HuH-7 (cell line): Measurements from ENCODE around the gene KRIT1.
A peak's percentile ranks its signal among the peaks of the same experiment; 100 is the strongest.
"Not testable (repeated sequence)": the region's sequence is repeated elsewhere in the genome, so short reads cannot be mapped to it uniquely, and the experiment has no call there.

ENCODE experiments used
- DNase-seq: peaks from one replicate; pipeline ENCODE4 v3.0.0; 2011; ENCODE audit warnings: low spot score

Gene KRIT1

DNA sequence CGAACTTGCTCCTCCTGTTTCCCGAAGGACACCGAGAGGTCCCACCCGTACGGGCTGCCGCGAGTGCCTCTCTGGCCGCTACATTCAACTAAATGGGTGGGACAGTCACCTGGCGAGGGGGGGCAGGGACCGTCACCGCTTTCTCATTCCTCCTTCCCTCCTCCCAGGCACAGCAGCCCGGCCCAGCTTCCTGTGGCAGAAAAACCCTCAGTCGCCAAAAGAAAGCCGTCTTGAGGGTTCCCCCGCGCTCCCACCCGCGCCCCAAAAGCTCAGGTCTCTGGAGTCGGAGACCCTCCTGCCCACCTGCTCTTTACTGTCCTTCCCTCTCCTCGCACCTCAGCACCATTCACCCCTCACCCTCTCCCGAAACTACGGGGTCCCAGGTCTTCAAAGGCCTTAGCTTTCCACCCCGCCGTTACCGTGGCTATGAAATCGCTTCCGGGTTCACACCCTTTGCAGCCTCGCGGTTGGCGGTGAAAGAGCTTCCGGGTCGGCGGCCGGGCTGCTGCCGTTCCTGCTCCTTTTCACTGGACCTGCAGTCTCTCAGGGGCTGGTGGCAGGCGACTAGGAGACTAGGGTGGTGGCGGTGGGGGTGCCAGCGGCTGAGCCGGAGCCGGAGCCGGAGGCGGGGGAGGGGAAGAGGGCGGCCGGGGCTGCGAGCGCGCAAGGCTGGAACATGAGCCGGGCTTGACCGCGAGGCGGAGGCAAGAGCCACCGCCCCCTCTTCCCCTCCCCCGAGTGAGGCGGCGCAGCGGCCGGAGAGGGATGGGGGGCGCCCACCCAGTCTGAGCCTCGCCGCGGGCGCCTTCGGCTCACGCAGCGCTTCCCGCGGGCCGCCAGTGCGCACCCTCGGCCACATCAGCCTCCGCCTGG is at the start of gene KRIT1, which contains the start of gene ANKIB1:
Gene KRIT1 (minus strand): TSS at position 428 of the 873 bp plus-strand sequence. CDS start 3,779 bp downstream, outside the sequence.
Gene ANKIB1 (plus strand): TSS at position 488 of the 873 bp plus-strand sequence. CDS start 49,005 bp downstream, outside the sequence.
- DNase-seq, result peak; percentile 84

DNA sequence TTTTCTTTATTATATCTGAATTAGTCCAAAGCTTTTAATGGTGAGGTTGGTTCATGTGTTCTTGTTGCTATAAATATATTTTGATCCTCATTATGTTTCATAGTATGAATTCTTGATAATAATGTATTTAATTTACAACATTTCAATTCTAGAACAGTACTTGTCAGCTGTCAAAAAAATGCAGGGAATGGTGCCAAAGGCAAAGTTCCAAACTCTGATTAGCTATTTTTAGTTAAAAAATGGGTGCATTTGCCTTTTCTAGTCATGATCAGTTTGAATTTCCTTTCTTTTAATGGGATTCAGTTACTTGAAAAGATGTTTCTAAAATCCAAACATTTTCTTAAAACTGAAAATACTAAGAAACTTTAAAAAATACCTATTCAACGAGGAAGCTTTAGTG is 49.7 kb upstream of the KRIT1 start:
- no peak for DNase-seq

DNA sequence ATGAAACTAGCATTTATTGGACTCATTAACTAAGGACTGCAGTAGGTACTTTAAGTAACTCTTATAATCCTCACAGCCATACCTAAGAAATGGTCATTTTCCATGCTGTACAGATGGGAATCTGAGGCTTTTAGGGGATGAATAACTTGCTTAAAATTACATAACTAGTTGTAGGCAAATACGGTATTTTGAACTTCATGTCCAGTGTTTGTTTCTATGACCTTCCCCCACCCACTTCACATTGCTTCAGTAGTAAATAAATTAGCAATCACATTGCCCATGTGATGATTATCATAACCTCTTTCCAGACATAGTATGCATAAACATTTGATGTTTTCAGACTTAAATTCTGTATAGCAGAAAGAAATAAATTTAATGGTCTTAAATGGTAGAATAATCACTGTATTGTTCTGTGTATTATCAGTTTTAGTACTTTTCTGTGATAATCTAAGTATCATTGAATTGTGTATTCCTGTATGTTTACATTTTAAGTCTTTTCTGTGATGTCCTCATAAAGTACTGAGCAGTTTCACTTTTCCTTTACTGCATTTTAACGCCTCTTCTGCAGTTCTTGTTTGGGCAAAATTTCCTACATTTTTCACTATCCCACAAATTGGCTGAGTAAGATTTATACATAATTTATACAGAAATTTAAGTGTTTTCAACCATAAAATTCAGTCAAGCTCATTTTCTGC is 48.3 kb upstream of the KRIT1 start:
- no peak for DNase-seq

DNA sequence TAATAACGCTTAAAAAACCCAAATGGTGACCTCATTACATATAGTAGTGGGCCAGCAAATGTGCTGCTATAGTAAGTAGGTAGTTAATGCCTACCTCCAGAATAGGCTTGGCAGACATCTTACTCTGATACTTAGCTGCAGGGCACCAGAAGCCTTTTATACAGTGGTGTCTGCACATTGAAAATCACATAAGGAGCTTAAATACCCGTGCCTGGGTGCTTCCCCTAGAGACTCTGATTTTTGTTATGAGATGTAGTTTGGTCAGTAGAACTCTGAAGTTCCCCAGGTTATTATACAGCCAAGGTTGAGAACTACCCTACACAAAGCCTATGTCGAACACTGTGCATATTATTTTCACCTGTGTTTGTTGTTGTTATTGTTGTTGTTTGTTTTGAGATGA is 47.3 kb upstream of the KRIT1 start:
- DNase-seq, result no peak

DNA sequence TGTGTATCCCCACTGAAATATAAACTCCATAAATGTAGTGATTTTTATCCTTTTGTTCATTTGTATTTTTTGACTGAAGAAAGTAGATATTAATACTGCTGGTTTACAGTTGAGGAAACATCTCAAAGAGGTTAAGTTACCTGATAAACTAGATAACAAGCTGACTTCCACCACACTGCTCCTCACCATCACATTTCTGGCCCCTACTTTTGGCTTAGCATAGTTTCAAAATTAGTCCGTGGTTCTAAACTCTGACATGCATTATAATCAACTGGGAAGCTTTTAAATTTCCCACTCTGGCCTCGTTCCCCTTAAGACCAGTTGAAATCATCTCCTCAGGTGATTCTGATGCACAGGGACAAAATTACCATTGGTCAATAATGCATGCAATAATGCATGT is 43.6 kb upstream of the KRIT1 start:
- DNase-seq, result no peak

DNA sequence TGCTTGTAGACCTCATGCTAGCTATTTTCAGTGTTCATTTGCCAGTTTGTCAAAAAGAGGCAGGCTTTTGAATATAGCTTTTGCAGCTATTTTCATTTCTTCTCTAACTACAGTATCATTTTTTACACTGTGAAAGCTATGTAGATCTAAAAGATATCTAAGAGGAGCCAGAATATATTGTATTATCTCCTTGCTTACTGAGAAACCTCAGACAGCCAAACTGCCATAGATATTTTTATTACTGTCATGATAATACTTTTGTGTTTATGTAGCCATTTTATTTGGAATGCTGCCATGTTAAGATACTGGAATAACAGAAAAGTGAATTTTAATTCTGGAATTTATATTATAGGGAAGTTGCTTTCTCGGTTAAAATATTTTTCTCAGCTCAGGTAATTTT is 37.2 kb upstream of the KRIT1 start:
- no peak for DNase-seq

DNA sequence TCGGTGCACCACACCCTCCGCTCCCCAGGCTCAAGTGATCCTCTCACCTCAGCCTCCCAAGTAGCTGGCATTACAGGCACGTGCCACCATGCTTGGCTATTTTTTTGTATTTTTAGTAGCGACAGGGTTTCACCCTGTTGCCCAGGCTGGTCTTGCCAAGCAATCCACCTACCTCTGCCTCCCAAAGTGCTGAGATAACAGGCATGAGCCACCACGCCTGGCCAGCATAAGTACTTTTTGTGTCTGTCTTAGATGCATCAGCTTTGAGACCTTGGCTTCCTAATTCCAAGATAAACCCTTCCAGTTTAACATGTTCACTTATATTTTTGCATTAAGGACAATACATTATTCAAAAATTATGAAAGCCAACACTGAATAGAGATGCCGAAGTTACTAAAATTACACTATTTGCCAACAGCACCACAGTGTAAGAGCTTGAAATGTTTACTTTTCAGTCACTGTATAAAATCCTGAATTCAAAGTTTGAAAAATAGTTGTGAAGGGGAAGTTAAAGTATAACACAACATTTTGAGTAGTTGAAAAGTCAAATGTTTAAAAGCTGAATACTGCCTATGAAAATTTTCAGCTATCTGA is 36.6 kb upstream of the KRIT1 start:
- no peak for DNase-seq

DNA sequence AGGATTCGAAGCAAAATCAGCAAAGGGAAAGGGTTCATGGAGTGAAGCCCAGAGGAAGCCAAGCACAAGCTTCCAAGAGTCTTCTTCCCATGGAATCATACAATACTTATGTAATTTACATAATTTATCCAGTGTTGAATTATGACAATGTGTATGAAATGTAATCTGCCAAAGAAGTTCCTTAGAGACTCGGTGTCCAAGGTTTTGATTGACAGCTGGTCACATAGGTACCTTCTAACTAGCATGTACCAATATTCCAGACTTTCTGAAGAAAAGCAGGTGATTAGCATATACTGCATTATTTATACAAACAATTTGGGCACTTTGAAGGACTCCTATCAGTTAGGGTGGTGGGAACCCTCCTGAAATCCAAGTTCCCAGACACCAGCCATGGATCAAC is 35.3 kb upstream of the KRIT1 start:
- DNase-seq, result no peak

DNA sequence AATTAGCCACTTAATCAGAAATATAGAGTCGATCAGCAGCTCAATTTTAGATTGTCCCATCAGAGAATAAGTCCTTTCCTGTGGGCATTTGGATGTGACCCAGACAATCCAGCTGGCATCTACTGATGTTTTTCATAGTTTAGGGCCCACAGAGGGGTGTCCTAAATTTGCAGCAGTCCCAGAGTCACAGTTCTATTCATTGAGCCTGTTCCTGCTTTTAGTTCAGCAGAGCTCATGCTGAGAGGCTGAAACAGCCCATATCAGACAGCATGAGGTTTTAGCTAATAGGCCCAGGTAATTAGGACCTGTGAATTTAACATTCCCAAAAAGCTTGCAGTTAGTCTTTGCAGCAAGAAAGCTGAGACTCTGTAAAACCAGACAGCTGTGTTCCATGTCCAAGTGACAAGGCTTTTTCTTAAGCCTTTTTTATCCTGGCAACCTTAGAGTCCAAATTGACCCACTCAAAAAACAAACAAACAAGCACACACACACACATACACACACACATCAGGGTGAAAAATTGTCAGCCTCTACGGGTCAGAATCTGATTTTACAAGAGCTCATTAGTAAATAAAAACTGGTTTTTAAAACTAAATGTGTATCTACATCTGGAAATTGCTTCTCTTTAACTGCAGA is 33.8 kb upstream of the KRIT1 start:
- no peak for DNase-seq

DNA sequence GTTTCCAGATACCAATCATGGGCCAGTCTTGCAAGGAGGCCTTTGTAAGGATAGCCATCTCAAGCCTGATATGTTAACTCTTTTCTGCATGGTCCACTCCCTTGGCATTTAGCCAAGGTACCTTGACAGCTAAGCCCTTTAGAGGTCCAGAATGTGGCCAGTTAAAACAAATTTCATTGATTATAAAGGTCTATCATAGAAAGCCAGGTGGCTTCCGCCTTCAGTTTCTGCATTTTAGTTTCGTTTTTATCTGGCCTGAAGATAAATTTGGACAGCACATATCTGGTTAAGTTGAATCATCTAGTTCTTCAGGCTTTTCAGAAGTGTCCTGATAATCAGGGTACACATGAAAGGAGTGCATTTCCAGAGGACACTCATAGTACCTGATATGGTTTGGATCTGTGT is 30.7 kb upstream of the KRIT1 start:
- no peak for DNase-seq

DNA sequence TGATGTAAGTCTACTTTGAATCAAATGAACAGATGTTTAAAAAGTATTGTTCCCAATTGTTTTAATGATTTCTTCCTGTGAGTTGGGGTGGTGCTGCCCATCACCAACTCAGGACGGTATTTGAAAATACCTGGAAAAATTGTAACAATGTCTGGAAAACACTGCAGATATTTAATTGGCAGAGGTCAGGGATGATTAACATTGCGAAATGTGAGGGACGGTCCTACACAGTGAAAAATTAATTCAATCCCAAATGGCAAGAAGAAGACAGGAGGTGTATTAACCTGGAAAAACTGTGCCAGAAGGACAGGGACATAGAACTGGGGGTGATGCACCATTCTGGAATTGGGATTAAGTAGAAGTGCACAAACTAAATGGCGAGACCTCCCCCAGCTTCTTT is 29.6 kb upstream of the KRIT1 start:
- no peak for DNase-seq

DNA sequence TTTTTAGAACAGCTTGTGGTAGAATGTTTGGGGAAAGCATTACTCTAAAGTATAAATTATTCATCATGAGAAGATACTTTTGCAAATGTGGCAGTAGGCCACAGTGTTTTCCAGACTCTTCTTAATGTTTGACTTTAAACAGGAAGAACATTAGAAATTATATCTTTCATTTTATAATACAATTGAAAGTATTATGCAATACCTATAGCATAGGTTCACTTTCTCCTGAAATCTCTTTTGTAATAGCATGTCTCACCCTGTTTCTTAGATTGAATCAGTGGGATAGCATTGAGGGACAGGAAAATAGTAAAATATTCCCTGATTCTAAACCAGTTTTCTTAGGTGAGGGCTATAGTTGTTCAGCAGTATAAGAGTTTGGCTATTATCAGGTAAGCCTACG is 23.2 kb upstream of the KRIT1 start:
- DNase-seq, result no peak

DNA sequence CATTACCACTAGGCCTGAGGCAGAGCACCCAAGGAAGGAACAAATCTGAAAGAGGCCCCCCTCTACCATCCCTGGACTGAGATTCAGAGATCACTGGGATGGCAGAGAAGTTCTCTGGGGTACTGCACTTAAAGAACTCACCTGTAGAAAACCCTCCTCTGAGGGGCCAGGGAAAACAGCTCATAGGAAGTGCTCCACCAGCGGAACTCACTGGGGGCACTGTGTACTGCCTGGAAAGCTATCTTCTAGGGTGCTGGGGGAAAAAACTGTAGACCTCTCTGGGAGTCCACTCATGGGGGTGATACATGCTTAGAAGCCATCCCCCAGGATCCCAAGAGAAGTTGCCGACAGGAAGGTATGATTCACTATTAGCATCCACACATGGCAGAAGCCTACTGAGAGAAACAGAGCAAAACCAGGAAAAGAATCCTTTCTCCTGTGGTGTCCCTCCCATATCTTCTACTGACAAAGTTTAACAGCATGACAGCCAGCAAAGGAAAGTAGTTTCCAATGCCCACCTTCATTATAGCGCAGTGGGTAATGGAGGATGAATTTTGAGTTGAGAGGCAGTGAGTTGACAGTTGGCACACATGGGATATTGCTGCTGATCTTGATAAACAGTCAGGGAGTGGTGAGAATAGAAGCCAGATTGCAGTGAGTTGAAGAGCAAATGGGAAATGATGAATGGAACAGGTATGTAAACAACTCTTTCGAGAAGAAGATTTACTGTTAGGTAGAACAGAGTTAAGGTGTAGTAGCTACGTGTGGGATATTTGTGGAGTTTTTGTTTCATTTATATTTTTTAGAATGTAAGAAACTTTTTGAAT is 20.9 kb upstream of the KRIT1 start:
- DNase-seq, result no peak

DNA sequence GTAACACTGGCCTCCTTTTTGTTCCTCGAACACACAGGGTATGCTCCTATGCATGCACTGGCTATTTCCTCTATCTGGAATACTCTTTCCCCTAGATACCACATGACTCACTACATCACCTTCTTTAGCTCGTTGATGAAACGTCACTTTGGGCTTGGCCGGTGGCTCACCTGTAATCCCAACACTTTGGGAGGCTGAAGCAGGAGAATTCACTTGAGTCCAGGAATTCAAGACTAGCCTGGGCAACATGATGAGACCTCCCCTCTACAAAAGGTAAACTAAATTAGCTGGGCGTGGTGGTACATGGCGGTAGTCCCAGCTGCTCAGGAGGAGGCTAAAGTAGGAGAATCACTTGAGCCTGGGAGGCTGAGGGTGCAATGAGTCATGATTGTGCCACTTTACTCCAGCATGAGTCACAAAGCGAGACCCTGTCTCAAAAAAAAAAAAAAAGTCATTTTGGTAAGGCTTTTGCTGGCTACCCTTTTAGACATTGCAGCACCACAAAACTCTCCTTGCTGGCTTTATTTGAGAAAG is 14.6 kb upstream of the KRIT1 start:
- no peak for DNase-seq

DNA sequence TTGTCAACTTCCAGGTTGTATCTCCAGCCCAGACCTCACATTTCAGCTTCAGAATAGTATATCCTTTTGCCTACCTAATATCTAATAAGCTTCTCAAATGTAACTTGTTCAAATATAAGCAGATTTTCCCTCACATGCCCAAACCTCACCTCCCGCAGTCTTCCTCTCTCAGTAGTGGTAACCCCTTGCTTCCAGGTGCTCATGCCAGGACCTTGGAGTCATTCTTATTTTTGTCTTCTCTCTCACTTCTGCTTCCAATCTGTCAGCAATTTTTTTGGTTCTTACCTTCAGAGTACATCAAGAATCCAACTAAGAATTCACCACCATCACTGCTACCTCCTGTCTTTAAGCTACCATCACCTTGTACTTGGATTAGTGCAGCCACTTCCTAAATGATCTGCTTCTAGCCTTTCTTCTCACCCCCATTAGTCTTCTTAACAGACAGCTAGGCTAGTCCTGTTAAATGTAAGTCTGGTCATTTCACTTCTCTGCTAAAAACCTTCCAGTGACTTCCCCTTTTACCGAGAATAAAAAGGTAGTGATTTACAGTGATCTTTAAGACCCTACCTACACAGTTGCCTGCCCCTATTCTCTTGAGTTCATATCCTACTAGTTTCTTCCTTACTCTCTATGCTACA is 14.0 kb upstream of the KRIT1 start:
- DNase-seq, result no peak

DNA sequence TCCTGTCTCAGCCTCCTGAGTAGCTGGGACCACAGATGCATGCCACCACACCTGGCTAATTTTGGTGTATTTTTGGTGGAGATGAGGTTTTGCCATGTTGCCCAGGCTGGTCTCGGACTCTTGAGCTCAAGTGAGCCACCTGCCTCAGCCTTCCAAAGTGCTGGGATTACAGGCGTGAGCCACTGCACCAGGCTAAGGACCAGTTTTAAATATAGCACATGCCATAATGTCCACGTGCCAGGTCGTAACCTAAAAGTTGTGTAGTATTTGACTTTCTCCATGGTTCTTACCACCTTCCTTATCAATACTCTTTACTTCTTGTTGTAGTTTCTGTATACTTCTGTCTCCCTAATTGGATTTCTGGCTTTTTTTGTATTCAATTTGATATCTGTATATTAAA is 13.3 kb upstream of the KRIT1 start:
- DNase-seq, result no peak

DNA sequence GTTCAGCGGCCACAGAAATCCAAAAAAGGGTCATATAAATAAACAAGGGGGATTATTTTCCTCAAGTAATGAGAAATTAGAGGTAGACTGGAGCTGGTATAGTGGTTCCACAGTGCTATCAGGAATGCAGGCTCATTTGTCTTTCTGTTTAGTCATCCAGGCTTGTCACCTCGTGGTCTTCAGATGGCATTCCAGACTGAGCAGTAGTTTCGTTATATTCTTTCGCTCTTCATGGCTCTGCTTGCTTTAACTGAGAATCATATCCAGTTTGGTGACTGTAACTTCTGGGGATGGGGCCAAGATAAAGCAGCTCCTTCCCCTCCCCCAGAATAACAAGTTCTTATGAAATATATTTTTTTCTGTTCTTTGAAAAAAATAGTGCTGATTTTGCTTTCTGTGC is 9.6 kb upstream of the KRIT1 start:
- DNase-seq, result no peak

DNA sequence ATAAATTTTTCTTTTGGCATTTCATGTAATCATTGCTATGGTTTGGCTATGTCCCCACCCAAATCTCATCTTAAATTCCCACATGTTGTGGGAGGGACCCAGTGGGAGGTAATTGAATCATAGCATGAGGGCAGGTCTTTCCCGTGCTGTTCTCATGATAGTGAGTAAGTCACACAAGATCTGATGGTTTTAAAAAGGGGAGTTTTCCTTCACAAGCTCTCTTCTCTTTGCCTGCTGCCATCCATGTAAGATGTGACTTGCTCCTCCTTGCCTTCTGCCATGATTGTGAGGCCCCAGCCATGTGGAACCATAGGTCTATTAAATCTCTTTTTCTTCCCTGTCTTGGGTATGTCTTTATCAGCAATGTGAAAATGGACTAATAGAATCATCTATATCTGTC is 9.1 kb upstream of the KRIT1 start:
- not testable (repeated sequence) for DNase-seq

DNA sequence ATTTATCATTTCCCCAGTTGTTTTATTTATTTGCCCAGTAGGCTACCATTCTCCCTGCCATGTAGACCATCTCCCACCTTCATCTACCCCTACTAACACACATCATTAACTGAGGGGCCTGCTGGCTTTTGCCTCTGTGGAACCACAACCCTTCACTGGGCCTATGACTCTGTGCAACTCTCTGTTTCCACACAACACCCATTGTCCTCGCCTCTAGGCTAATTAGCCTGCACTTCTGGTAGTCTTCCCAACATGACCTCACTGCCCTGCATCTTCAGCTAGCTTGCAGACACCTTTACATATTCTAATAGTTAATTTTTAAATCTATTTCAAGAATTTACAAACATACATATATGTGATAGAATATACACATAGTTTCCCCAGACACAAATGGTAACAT is 7.5 kb upstream of the KRIT1 start:
- no peak for DNase-seq

DNA sequence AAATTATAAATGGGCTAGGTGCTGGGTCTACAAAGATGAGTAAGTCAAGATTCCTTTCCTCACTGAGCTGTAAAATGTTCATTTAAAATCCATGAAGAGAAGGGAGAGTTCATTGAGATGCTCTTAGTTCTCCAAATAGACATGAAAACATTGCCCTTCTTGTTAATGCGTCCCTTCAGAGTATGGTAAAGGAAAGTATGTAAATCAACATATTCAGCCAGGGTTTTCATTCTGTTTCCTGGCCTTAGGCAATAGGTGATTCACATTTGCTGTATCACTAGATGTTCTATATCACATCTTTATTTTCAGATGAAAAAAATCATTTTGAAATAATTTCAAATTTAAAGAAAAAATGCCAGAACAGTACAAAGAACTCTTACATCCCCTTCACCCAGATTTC is 5.5 kb upstream of the KRIT1 start:
- no peak for DNase-seq

DNA sequence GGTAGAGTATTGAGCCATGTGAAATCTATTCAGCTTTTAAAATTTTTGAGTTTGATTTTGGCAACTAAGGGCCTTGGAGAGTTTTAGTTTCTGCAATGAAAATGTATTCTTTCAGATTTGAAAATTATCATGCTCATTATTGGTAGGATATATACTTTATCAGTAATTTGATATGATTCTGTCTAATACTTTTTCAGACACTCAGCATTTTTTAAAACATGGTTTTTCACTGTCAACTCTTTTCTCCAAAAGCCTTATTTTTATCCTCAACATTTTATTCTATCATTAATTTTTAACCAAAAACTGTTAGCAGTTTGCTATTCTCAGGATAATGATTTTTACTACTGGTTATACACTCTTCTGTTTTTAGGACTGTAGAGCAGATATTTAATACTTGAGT is 4.9 kb upstream of the KRIT1 start:
- DNase-seq, result no peak
